Body of pancreas (tissue), 4 donors: ENCODE data around the gene USP33.

ENCODE experiments used
- POLR2A ChIP-seq, 3 donors: fragments of 450-650 bp; IDR thresholded peaks; one replicate each; pipeline ENCODE4 v1.6.1; 2016; ENCODE audit warnings: antibody characterized with exemption in 3 of 3, mild to moderate bottlenecking in 2 of 3
- TF ChIP-seq, protein P1 (sequence below), 7 experiments: fragments of 450-650 bp in 4 of 7; fragments of 200-600 bp in 3 of 7; sonication (generic) in 3 of 7; IDR thresholded peaks; one replicate each; pipeline ENCODE4 v1.5.1; 2016 to 2019; ENCODE audit warnings: antibody characterized with exemption in 7 of 7

GRCh38 chr1:77756052-77756754 lies 3.4 kb downstream of the USP33 start:
- TF ChIP-seq, protein P1, sequence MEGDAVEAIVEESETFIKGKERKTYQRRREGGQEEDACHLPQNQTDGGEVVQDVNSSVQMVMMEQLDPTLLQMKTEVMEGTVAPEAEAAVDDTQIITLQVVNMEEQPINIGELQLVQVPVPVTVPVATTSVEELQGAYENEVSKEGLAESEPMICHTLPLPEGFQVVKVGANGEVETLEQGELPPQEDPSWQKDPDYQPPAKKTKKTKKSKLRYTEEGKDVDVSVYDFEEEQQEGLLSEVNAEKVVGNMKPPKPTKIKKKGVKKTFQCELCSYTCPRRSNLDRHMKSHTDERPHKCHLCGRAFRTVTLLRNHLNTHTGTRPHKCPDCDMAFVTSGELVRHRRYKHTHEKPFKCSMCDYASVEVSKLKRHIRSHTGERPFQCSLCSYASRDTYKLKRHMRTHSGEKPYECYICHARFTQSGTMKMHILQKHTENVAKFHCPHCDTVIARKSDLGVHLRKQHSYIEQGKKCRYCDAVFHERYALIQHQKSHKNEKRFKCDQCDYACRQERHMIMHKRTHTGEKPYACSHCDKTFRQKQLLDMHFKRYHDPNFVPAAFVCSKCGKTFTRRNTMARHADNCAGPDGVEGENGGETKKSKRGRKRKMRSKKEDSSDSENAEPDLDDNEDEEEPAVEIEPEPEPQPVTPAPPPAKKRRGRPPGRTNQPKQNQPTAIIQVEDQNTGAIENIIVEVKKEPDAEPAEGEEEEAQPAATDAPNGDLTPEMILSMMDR (IDR thresholded peaks at IDR 0.05), result no peak
- no peak for TF ChIP-seq POLR2A (IDR thresholded peaks at IDR 0.05)
